Urothelium cell line (cell line): Measurements from ENCODE around the gene MROH2A.

Source experiments
- DNase-seq: peaks from one replicate; pipeline ENCODE4 v3.0.0; 2011; ENCODE audit warnings: low spot score, mixed read lengths
- FAIRE-seq: peaks from 2 replicates; lab custom pipeline; 2011; peaks lifted over from hg19 to GRCh38; lab: Jason Lieb, UNC

MROH2A gene

GRCh38 chr2:233761040-233761769 lies 16.9 kb upstream of the MROH2A start:
- DNase-seq, result no peak
- no peak for FAIRE-seq

GRCh38 chr2:233764264-233764663 lies 13.9 kb upstream of the MROH2A start:
- FAIRE-seq, result no peak
- peak; percentile 26 for DNase-seq

GRCh38 chr2:233764761-233765160 lies 13.4 kb upstream of the MROH2A start:
- DNase-seq (no peak), FAIRE-seq (no peak)

- no peak for DNase-seq
- FAIRE-seq, result no peak
These were observed 11.7 kb upstream of the MROH2A start for GRCh38 chr2:233766416-233766815.

- DNase-seq (no peak), FAIRE-seq (no peak)
These were observed 10.1 kb upstream of the MROH2A start for GRCh38 chr2:233768076-233768475.

- DNase-seq (no peak), FAIRE-seq (no peak)
These were observed 8.9 kb upstream of the MROH2A start for GRCh38 chr2:233769260-233769659.

- FAIRE-seq, result no peak
- no peak for DNase-seq
These were observed 6.0 kb upstream of the MROH2A start for GRCh38 chr2:233772153-233772552.

- DNase-seq, result no peak
- no peak for FAIRE-seq
These were observed 5.5 kb upstream of the MROH2A start for GRCh38 chr2:233772583-233772982.

- FAIRE-seq, result no peak
- no peak for DNase-seq
These were observed 4.3 kb upstream of the MROH2A start for GRCh38 chr2:233773854-233774253.

- DNase-seq (no peak), FAIRE-seq (no peak)
These were observed 2.7 kb upstream of the MROH2A start for GRCh38 chr2:233775414-233775813.

GRCh38 chr2:233779722-233780121 lies 1.6 kb downstream of the MROH2A start:
- no peak for FAIRE-seq

GRCh38 chr2:233780771-233781170 lies 2.6 kb downstream of the MROH2A start:
- no peak for FAIRE-seq
- DNase-seq, result no peak

More at GRCh38 chr2:233779722-233780121, 1.6 kb downstream of the MROH2A start:
- DNase-seq, result no peak

- FAIRE-seq, result no peak
- DNase-seq, result no peak
These were observed 11.4 kb downstream of the MROH2A start for GRCh38 chr2:233789554-233789953.

- DNase-seq (no peak), FAIRE-seq (no peak)
These were observed 13.2 kb downstream of the MROH2A start for GRCh38 chr2:233791151-233791882.

GRCh38 chr2:233791883-233792329 lies 13.8 kb downstream of the MROH2A start:
- DNase-seq, result no peak
- no peak for FAIRE-seq

- no peak for DNase-seq
- no peak for FAIRE-seq
These were observed 14.6 kb downstream of the MROH2A start for GRCh38 chr2:233792720-233793119.

- no peak for FAIRE-seq
- no peak for DNase-seq
These were observed 15.5 kb downstream of the MROH2A start for GRCh38 chr2:233793465-233794127.

- DNase-seq (no peak), FAIRE-seq (no peak)
These were observed 16.1 kb downstream of the MROH2A start for GRCh38 chr2:233794128-233794658.

- no peak for DNase-seq
- FAIRE-seq, result no peak
These were observed 17.6 kb downstream of the MROH2A start for GRCh38 chr2:233795735-233796171.

- no peak for DNase-seq
- FAIRE-seq, result no peak
These were observed 18.1 kb downstream of the MROH2A start for GRCh38 chr2:233796254-233796653.

GRCh38 chr2:233798335-233799086 lies 20.4 kb downstream of the MROH2A start:
- DNase-seq (no peak), FAIRE-seq (no peak)
